MM.1S (cell line): ENCODE data around the gene AMIGO3.
A peak's percentile ranks its signal among the peaks of the same experiment; 100 is the strongest.

Experiments
- DNase-seq: peaks from one replicate; pipeline ENCODE4 v3.0.0-alpha.2; 2015
- H2AFZ ChIP-seq: fragments of 300-600 bp; sonication (generic); 2 replicates; pipeline ENCODE4 v1.6.0; 2016; ENCODE audit warnings: antibody characterized with exemption, low read length
- H3F3A ChIP-seq: fragments of 300-600 bp; sonication (generic); 2 replicates; pipeline ENCODE4 v1.6.1; 2016; ENCODE audit warnings: mild to moderate bottlenecking, antibody characterized with exemption, low read length, moderate library complexity, mixed read lengths; ENCODE audit not compliant: insufficient read depth
- H3K27ac ChIP-seq: fragments of 300-600 bp; sonication (generic); 2 replicates; pipeline ENCODE4 v1.5.1; 2016; ENCODE audit warnings: mild to moderate bottlenecking, low read length
- H3K27me3 ChIP-seq: fragments of 300-600 bp; sonication (generic); replicated peaks from 2 replicates; pipeline ENCODE4 v1.6.0; 2016; ENCODE audit warnings: low read length; ENCODE audit not compliant: insufficient read depth
- H3K36me3 ChIP-seq: fragments of 300-600 bp; sonication (generic); replicated peaks from 2 replicates; pipeline ENCODE4 v1.6.1; 2016; ENCODE audit warnings: mild to moderate bottlenecking, low read length, mixed read lengths; ENCODE audit not compliant: insufficient read depth
- H3K4me1 ChIP-seq: fragments of 300-600 bp; sonication (generic); 2 replicates; pipeline ENCODE4 v1.6.1; 2016; ENCODE audit warnings: low read length, mixed read lengths
- H3K4me2 ChIP-seq: fragments of 300-600 bp; sonication (generic); 2 replicates; pipeline ENCODE4 v1.6.0; 2016; ENCODE audit warnings: low read depth, low read length
- H3K4me3 ChIP-seq: fragments of 300-600 bp; sonication (generic); 2 replicates; pipeline ENCODE4 v1.5.1; 2016; ENCODE audit warnings: low read length, mixed read lengths
- H3K79me2 ChIP-seq: fragments of 300-600 bp; sonication (generic); 2 replicates; pipeline ENCODE4 v1.6.1; 2016; ENCODE audit warnings: mixed run types, low read length, mixed read lengths
- H3K9ac ChIP-seq: fragments of 300-600 bp; sonication (generic); 2 replicates; pipeline ENCODE4 v1.6.1; 2016; ENCODE audit warnings: low read length, mixed read lengths
- H3K9me2 ChIP-seq: fragments of 300-600 bp; sonication (generic); replicated peaks from 2 replicates; pipeline ENCODE4 v1.6.1; 2016; ENCODE audit warnings: mild to moderate bottlenecking, low read length, mixed read lengths; ENCODE audit not compliant: insufficient read depth
- H3K9me3 ChIP-seq: fragments of 300-600 bp; sonication (generic); replicated peaks from 2 replicates; pipeline ENCODE4 v1.6.1; 2016; ENCODE audit warnings: mild to moderate bottlenecking, low read length, mixed read lengths; ENCODE audit not compliant: insufficient read depth
- H4K20me1 ChIP-seq: fragments of 300-600 bp; sonication (generic); 2 replicates; pipeline ENCODE4 v1.6.1; 2016; ENCODE audit warnings: mild to moderate bottlenecking, low read length, moderate library complexity, mixed read lengths; ENCODE audit not compliant: insufficient read depth
- EZH2 ChIP-seq: fragments of 300-600 bp; sonication (generic); optimal IDR thresholded peaks from 2 replicates; pipeline ENCODE3; 2017; ENCODE audit warnings: low read depth, mild to moderate bottlenecking, antibody characterized with exemption, low read length, mixed read lengths
- EZH2phosphoT487 ChIP-seq: fragments of 300-600 bp; sonication (generic); IDR thresholded peaks from 2 replicates; pipeline ENCODE4 v1.6.1; 2018; ENCODE audit warnings: antibody characterized with exemption, low read length
- TF ChIP-seq, protein P1 (sequence below): fragments of 300-600 bp; sonication (generic); IDR thresholded peaks from 2 replicates; pipeline ENCODE4 v1.5.1; 2016; ENCODE audit warnings: antibody characterized with exemption, low read length, mixed read lengths

The AMIGO3 gene

DNA sequence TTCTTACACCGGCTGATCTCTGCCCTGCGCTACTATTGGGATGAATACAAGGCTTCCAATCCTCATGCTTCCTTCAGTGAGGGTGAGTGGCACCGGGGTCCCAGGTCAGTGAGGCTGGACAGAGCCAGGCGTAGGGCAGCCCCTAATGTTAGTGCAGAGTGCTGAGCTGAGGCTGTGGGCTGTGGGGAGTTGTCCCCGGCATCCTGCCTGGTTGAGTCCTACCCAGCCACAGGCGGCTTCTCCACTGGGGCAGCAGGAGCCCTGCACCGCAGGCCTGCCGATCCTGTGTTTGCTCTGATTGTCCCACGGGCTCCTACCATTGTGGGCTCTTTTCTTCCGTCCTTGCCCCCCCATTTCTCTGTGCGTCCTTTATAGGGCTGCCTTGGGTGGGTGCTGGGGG, 16.8 kb downstream of the AMIGO3 start:
- Histone ChIP-seq H3K4me3 (no peak overlapping the region), H3K79me2 (no peaks in the 10 kb centered on the region), H3K36me3 (no peaks in the 10 kb centered on the region), H4K20me1 (no peaks in the 10 kb centered on the region), H3F3A (no peaks in the 10 kb centered on the region), H3K9me2 (no peaks in the 10 kb centered on the region), H3K4me1 (no peaks in the 10 kb centered on the region), H3K4me2 (no peak overlapping the region), H3K27me3 (no peaks in the 10 kb centered on the region), H2AFZ (no peak overlapping the region), H3K27ac (no peak overlapping the region), H3K9ac (no peak overlapping the region), H3K9me3 (no peaks in the 10 kb centered on the region)
- no peak for DNase-seq
- no peak for TF ChIP-seq EZH2
- TF ChIP-seq, protein P1, sequence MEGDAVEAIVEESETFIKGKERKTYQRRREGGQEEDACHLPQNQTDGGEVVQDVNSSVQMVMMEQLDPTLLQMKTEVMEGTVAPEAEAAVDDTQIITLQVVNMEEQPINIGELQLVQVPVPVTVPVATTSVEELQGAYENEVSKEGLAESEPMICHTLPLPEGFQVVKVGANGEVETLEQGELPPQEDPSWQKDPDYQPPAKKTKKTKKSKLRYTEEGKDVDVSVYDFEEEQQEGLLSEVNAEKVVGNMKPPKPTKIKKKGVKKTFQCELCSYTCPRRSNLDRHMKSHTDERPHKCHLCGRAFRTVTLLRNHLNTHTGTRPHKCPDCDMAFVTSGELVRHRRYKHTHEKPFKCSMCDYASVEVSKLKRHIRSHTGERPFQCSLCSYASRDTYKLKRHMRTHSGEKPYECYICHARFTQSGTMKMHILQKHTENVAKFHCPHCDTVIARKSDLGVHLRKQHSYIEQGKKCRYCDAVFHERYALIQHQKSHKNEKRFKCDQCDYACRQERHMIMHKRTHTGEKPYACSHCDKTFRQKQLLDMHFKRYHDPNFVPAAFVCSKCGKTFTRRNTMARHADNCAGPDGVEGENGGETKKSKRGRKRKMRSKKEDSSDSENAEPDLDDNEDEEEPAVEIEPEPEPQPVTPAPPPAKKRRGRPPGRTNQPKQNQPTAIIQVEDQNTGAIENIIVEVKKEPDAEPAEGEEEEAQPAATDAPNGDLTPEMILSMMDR: no peak

DNA sequence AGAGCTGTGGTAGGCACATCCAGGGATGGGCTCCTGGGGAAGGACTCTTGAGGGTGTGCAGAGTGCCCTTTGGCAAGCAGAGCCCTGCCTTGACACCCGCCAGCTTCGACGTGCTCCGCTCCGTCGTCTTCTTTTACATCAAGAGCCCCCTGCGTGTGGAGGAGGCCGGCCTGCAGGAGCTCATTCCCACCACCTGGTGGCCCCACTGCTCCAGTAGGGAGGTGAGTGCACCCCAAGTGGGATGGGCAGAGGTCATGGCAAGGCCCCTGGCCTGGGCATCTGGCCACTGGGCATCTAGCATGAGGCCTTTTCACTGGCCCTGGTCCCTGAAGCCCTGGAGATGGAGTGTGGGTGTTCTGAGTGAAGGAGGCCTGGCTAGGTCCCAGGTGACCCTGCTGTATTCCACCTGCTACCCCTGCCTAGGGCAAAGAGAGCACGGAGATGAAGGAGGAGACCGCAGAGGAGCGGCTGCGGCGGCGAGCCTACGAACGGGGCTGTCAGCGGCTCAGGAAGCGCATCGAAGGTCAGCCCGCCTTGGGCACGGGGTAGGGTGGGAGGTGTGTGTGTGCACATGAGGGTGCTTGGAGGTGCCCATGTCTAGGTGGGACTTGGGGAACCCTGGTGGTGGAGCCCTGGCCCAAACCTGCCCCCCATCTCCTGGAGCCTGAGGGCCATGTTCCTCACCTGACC, 18.0 kb downstream of the AMIGO3 start:
- TF ChIP-seq, protein P1: peak; percentile 49
- no peak for TF ChIP-seq EZH2
- H3F3A ChIP-seq: no peaks in the 10 kb centered on the region
- DNase-seq: no peak
- H3K4me3 ChIP-seq: no peak overlapping the region
- no peaks in the 10 kb centered on the region for H3K9me3 ChIP-seq
- no peak overlapping the region for H2AFZ ChIP-seq
- H3K36me3 ChIP-seq: no peaks in the 10 kb centered on the region
- no peaks in the 10 kb centered on the region for H3K4me1 ChIP-seq
- no peaks in the 10 kb centered on the region for H4K20me1 ChIP-seq
- H3K27ac ChIP-seq: no peak overlapping the region
- H3K79me2 ChIP-seq: no peaks in the 10 kb centered on the region
- no peaks in the 10 kb centered on the region for H3K27me3 ChIP-seq
- H3K9me2 ChIP-seq: no peaks in the 10 kb centered on the region
- no peak overlapping the region for H3K9ac ChIP-seq
- H3K4me2 ChIP-seq: no peak overlapping the region

DNA sequence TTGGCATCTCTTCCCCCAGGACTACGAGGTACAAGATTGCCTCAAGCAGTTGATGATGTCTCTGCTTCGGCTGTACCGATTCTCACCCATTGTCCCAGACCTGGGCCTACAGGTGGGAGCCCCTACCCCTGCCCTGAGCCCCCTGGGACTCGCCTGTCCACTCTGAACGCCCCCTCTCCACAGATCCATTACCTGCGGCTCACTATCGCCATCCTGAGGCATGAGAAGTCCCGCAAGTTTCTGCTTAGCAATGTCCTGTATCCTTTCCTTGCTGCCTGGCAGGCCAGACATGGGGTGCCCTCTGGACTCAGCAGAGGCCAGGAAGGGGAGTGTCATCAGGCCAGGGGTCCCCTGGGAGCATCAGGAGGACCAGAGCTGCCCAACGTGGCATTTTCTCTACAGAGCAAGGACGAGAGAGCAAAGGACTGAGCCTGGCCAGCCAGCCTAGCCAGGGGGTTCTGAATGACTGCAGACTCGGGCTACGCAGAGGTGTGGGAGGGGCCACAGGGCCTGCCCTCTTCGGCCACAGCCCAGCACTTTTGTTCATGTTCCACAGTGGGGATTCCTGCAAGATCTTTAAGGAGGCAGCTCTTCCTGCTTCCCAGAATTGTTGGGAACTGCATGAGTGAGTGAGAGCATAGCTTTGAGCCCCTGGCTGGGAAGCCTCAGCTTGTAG, 18.9 kb downstream of the AMIGO3 start:
- no peaks in the 10 kb centered on the region for H3F3A ChIP-seq
- no peak overlapping the region for H2AFZ ChIP-seq
- H3K9ac ChIP-seq: no peak overlapping the region
- H3K36me3 ChIP-seq: no peaks in the 10 kb centered on the region
- no peak overlapping the region for H3K4me2 ChIP-seq
- no peaks in the 10 kb centered on the region for H3K27me3 ChIP-seq
- no peaks in the 10 kb centered on the region for H3K4me1 ChIP-seq
- H3K27ac ChIP-seq: no peak overlapping the region
- TF ChIP-seq EZH2 (no peak), EZH2phosphoT487 (no peak)
- TF ChIP-seq, protein P1: 0 out of 2 replicates have a peak, but pooled peaks have one; percentile 9
- no peaks in the 10 kb centered on the region for H4K20me1 ChIP-seq
- H3K4me3 ChIP-seq: no peak overlapping the region
- H3K9me2 ChIP-seq: no peaks in the 10 kb centered on the region
- no peak for DNase-seq
- H3K79me2 ChIP-seq: no peaks in the 10 kb centered on the region
- H3K9me3 ChIP-seq: no peaks in the 10 kb centered on the region
